ENCODE measurements around the gene GP1BA. TPM values are rescaled to one million over a fixed set of nuclear protein-coding genes. Genes with fewer than 3 reads are reported as not detected.
A peak's percentile ranks its signal among the peaks of the same experiment; 100 is the strongest.

Gene GP1BA
- total RNA-seq, 3 donors from 2014 or later (not counting 1 experiment from before 2014, with no cell fraction given): 0.25 to 4.3 (median 2.2) TPM

GRCh38 chr17:4965311-4965986, 33.4 kb downstream of the GP1BA start:
- H3K27me3 Mint-ChIP-seq (ENCODE audit: low read depth in 2 of 2): no peaks in the 10 kb centered on the region
- peaks cover 4 to 13% of the 10 kb centered on the region in 2 donors for H3K4me1 Mint-ChIP-seq
- no peak overlapping the region for H3K27ac Mint-ChIP-seq
- intact Hi-C loops (cut with micrococcal nuclease): no loop called here
- Histone ChIP-seq H3K4me3 (ENCODE audit: low read length) (no peak overlapping the region), H3K27ac (ENCODE audit: low read length) (no peak overlapping the region), H3K9me3 (ENCODE audit: control insufficient read depth, insufficient read depth, low read length) (no peaks in the 10 kb centered on the region), H3K27me3 (ENCODE audit: control insufficient read depth, insufficient read depth, low read length) (no peaks in the 10 kb centered on the region), H3K4me1 (ENCODE audit: control insufficient read depth, insufficient read depth, low read length) (peaks cover 32% of the 10 kb centered on the region), H3K36me3 (ENCODE audit: control insufficient read depth, insufficient read depth, low read length) (peaks cover 14% of the 10 kb centered on the region)
- H3K9me3 Mint-ChIP-seq: no peaks in the 10 kb centered on the region
- peak overlapping the region; percentile 17 for H3K4me3 Mint-ChIP-seq
- no peaks in the 10 kb centered on the region for H3K36me3 Mint-ChIP-seq
- DNase-seq (no peak), ATAC-seq (no peak)
- WGBS (ENCODE audit: insufficient coverage): 96% methylated on average over 12 of the region's 15 CpGs
- TF ChIP-seq, protein P1, sequence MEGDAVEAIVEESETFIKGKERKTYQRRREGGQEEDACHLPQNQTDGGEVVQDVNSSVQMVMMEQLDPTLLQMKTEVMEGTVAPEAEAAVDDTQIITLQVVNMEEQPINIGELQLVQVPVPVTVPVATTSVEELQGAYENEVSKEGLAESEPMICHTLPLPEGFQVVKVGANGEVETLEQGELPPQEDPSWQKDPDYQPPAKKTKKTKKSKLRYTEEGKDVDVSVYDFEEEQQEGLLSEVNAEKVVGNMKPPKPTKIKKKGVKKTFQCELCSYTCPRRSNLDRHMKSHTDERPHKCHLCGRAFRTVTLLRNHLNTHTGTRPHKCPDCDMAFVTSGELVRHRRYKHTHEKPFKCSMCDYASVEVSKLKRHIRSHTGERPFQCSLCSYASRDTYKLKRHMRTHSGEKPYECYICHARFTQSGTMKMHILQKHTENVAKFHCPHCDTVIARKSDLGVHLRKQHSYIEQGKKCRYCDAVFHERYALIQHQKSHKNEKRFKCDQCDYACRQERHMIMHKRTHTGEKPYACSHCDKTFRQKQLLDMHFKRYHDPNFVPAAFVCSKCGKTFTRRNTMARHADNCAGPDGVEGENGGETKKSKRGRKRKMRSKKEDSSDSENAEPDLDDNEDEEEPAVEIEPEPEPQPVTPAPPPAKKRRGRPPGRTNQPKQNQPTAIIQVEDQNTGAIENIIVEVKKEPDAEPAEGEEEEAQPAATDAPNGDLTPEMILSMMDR (IDR thresholded peaks at IDR 0.05): no peak

GRCh38 chr17:4966844-4967538, 34.9 kb downstream of the GP1BA start:
- intact Hi-C loops (cut with micrococcal nuclease): loop anchor here (1.0 to 2.0 kb wide), 3 partner anchors 19 to 64 kb away; partner anchors contain the start of genes CHRNE, PFN1, RNF167 and SLC25A11
- no peaks in the 10 kb centered on the region for H3K9me3 ChIP-seq (ENCODE audit: control insufficient read depth, insufficient read depth, low read length)
- 0% methylated on average over 39 of the region's 42 CpGs for WGBS (ENCODE audit: insufficient coverage)
- H3K27me3 Mint-ChIP-seq (ENCODE audit: low read depth in 2 of 2): no peaks in the 10 kb centered on the region
- ATAC-seq: peak; percentile 78 to 93 (median 86)
- no peaks in the 10 kb centered on the region for H3K27me3 ChIP-seq (ENCODE audit: control insufficient read depth, insufficient read depth, low read length)
- H3K4me1 Mint-ChIP-seq: peaks cover 4 to 13% of the 10 kb centered on the region in 2 donors
- no peak overlapping the region for H3K27ac Mint-ChIP-seq
- peaks cover 32% of the 10 kb centered on the region for H3K4me1 ChIP-seq (ENCODE audit: control insufficient read depth, insufficient read depth, low read length)
- no peaks in the 10 kb centered on the region for H3K36me3 Mint-ChIP-seq
- peaks cover 12% of the 10 kb centered on the region for H3K36me3 ChIP-seq (ENCODE audit: control insufficient read depth, insufficient read depth, low read length)
- no peaks in the 10 kb centered on the region for H3K9me3 Mint-ChIP-seq
- no peak overlapping the region for H3K4me3 Mint-ChIP-seq
- TF ChIP-seq, protein P1 (IDR thresholded peaks at IDR 0.05): no peak
- peak overlapping the region; percentile 89 for H3K4me3 ChIP-seq (ENCODE audit: low read length)
- H3K27ac ChIP-seq (ENCODE audit: low read length): peak overlapping the region; percentile 86
- DNase-seq: peak; percentile 87 to 98

- Histone ChIP-seq H3K4me3 (ENCODE audit: low read length) (peak within 1 kb of the TSS; percentile 89), H3K36me3 (ENCODE audit: control insufficient read depth, insufficient read depth, low read length) (peaks cover 18% of the 10 kb centered on the region), H3K27me3 (ENCODE audit: control insufficient read depth, insufficient read depth, low read length) (no peaks in the 10 kb centered on the region), H3K27ac (ENCODE audit: low read length) (peak within 1 kb of the TSS; percentile 86), H3K9me3 (ENCODE audit: control insufficient read depth, insufficient read depth, low read length) (no peaks in the 10 kb centered on the region), H3K4me1 (ENCODE audit: control insufficient read depth, insufficient read depth, low read length) (peaks cover 32% of the 10 kb centered on the region)
- ATAC-seq (peak; percentile 74 to 90 (median 75)), DNase-seq (peak; percentile 93 to 98)
- intact Hi-C loops (cut with micrococcal nuclease): loop anchor here (1.0 to 2.0 kb wide), 3 partner anchors 20 to 65 kb away; partner anchors contain the start of genes CHRNE, PFN1, RNF167 and SLC25A11
- Mint-ChIP-seq H3K4me3 (peak within 1 kb of the TSS; percentile 42), H3K36me3 (no peaks in the 10 kb centered on the region), H3K9me3 (no peaks in the 10 kb centered on the region), H3K4me1 (peaks cover 4 to 13% of the 10 kb centered on the region in 2 donors), H3K27me3 (ENCODE audit: low read depth in 2 of 2) (no peaks in the 10 kb centered on the region), H3K27ac (no peak within 1 kb of the TSS)
- WGBS (ENCODE audit: insufficient coverage): under 1% methylated on average over 65 of the region's 66 CpGs
- TF ChIP-seq, protein P1 (IDR thresholded peaks at IDR 0.05): no peak
Measured at GRCh38 chr17:4967539-4968485, 35.7 kb downstream of the GP1BA start, which contains the start of gene SPAG7. Gene SPAG7, minus strand, starts transcription at chr17:4967817. Its CDS starts 13 bp downstream, at chr17:4967804.

Data from natural killer cell (primary cell).